HG02852 (cell line): Measurements from ENCODE around the gene CAMSAP3.

Experiments used
- ATAC-seq: cut with Tn5 transposase; IDR thresholded peaks from one replicate; pipeline ENCODE4 v1.9.1; 2021; ENCODE audit warnings: mild to moderate bottlenecking, moderate library complexity; ENCODE audit not compliant: unreplicated experiment

The CAMSAP3 gene

DNA sequence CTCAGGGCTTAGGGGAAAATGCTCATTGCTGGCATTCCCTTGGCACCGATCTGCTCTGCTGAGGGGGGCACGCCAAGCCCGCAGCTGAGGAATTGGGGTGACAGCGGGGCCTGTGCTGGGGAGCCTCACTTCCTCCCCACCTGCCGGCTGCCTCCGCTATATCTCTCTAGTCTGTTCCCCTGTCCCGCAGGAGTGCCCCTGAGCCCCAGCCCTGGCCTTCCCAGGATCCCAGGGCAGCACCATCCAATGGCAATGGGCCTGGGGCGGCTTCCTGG is 50.7 kb downstream of the CAMSAP3 start:
- ATAC-seq, result no peak

DNA sequence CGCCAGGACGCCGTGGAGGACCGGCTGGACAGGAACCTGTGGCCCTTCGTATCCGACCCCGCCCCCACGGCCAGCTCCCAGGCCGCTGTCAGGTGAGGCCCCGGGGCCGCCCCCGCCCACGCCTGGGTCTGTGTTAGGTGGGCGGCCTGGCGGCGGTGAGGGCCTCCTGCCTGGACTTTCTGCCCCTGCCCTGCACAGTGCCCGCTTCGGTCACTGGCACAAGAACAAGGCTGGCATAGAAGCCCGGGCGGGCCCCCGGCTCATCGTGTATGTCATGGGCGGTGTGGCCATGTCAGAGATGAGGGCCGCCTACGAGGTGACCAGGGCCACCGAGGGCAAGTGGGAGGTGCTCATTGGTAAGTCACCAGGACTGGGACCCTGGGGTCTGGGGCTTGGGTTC is 51.5 kb downstream of the CAMSAP3 start:
- no peak for ATAC-seq

DNA sequence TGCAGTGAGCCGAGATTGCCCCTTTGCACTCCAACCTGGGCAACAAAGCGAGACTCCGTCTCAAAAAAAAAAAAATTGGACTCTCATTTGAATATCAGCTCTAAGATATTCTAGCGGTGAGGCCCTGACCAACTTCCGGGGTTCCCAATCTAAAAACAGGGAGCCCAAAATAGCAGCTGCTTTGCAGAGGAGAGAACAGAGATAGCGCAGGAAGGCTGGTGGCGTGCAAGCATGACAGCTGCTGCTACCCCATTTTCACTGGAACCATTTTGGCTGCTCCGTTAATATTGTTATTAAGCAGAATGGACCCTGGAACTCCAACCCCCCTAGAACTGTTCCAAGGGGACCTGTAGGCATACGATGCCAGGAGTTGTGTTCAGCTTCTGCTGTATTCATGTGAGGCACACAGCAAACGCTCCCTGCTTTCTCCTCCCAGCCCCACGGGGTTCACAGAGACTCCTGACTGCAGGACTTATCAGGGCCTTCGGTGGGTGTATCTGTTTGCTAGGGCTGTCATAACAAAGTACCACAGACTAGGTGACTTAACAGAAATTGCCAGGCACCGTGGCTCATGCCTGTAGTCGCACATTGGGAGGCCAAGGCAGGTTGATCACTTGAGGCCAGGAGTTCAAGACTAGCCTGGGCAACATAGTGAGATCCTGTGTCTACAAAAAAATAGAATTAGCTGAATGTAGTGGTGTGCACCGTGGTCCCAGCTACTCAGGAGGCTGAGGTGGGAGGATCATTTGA is 52.8 kb downstream of the CAMSAP3 start:
- no peak for ATAC-seq

DNA sequence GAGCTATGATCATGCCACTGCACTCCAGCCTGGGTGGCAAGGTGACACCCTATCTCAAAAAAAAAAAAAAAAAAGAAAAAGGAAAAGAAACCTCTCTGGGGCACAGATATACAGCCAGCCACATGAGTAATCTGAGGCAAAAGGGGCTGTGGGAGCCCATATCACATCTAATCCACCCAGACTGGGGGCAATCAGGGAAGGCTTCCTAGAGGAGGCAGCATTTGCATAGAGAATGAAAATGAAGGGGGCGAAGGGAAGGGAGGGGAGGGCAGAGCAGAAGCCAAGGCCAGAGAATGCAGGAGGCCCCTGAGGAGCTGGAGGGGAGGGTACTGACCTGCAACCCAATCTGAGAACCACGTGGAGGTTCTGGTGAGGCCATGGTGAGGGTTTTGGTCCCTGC is 54.5 kb downstream of the CAMSAP3 start:
- no peak for ATAC-seq

DNA sequence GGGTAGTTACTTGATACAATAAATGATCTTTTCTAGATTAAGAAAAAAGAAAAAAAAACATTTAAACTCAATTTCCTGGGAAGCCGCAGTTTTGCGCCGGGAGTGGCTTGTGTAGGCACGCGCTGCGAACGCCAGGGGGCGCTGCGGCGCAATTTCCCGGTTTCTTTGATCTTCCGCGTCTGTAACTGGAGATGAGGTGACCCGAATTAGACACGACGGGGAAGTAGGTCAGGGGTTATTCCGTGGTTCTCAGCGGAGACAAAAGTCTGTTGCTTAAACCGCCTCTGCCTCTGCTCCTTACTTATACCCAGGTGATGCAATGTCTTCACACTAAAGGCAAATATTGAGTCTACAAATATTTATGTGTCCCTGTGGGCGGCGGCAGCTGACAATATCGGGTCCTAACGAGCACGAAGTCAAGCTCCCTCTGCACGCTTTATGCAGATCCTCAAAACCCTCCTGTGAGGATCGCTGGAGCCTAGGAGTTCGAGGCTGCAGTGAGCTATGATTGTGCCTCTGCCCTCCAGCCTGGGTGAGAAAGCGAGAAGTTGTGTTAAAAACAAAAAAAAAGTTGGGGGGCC is 56.5 kb downstream of the CAMSAP3 start:
- ATAC-seq, result no peak

DNA sequence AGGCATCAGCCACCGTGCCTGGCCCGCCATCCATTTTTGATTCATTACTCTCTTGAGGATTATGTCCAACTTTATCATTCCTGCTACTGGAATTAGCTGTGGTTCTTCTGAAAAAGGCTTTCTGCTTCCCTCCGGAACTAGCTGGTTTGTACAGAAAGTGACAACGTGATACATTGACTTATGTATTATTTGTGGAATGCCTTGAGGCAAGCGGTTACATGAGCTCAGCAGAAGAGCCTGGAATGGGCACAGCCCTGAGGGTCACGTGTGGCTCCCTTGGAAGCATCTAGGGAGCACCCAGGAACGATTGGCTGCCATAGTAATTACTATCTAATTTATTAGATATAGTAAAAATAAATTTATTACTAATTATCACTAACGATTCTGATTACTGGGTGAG is 58.7 kb downstream of the CAMSAP3 start:
- ATAC-seq, result no peak

DNA sequence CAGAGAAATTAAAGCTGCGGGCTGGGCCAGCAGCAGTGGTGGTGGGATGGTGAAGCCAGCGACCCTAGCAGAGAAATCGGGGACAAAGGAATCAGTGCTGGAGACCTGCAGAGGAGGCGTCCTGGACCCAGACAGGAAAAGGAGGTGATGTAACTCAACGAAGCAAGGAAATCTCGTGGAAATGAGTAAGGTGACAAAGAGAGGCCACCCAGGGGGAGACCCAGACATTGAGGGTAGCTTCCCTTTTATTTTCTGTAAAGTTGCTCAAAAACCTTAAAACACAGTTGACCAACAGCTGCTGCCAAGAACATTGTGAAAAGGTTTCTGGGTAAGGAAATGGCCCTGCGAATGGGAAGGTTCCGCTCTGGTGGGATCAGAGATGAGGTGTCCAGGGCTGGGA is 59.9 kb downstream of the CAMSAP3 start:
- ATAC-seq, result no peak

DNA sequence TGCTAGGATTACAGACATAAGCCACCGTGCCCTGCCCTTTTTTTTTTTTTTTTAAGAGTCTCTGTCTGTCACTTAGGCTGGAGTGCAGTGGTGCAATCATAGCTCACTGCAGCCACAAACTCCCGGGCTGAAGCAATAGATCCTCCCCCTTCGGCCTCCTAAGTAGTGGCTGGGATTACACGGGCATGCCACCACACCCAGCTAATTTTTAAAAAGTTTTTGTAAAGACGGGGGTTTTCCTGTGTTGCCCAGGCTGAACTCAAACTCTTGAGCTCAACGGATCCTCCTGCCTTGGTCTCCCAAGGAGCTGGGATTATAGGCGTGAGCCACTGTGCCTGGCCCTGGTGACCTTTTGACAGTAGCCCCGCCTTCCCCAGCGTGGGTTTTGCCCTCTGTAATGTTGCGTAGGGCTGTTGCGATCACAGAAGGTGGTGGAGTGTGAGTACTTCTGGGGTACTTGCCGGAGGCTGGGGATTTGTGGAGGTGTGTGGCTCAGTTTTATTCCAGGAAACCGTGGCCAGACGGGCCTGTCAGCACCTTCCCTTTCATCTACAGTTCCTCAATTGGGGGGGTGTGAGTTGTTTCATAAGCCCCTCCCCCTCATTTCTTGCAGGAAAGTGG is 61.6 kb downstream of the CAMSAP3 start:
- ATAC-seq, result no peak

DNA sequence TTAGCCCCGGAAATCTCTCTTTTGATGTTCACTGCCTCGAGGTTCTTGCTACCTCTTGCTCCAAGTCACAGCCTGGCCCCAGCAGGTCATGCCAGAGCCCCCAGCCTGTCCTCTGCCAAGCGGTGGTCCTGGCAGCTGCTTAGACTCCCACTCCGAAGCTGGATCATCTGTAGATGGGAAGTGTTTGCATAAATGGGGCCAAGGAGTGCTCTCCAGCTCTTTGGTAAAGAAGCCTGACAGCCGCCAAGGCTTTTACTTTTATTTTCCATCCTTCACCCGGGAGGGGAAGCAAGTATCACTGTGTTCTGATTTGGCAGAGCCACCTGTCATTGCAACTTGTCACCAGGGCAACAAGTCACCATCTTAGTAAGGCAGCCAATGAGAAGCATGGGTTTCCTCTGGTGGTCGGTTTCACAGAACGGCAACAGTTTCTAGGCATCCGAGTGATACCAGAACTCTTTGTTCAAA is 62.6 kb downstream of the CAMSAP3 start:
- peak; percentile 67 for ATAC-seq

DNA sequence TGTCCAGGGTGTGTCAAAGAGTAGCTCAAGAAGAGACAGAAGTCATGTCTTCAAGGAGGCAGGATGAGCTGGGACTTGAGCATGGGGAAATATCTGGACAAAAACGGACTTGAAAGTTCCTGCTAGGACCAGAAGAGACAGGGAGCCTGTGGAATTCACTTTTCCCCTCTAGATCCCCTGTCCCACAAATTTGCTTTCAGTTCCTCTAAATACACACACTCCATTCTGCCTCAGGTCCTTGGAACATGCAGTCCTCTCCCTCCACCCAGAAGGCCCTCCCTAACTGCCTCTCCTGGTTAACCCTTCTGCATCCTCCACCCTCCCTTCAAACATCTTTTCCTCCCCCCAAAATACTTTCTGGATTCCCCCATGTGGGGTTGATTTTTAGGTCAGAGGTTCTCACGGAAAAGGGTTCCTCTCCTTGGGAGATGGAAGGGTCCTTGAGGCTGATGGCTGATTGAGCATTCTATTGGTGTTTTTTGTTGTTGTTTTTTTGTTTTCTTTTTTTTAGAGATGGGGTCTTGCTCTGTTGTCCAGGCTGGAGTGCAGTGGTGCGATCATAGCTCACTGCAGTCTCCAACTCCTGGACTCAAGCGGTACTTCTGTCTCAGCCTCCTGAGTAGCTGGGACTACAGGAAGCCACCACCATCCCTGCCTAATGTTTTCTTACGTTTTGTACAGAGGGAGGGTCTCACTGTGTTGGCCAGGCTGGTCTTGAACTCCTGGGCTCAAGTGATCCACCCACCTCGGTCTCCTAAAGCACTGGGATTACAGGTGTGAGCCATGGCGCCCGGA is 66.3 kb downstream of the CAMSAP3 start:
- no peak for ATAC-seq

DNA sequence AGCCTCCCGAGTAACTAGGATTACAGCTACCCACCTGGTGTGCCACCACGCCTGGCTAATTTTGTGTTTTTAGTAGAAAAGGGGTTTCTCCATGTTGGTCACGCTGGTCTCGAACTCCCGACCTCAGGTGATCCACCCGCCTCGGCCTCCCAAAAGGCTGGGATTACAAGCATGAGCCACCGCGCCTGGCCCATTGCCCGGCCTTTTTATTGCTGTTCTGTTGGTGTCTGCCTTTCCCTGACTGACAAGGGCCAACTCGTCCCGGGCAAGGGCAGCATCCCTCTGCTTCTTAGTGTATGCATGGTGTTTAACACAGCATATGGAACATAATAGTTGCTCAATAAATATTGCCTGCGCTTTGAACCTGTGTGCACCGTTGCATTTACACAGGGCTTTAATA is 67.0 kb downstream of the CAMSAP3 start:
- no peak for ATAC-seq

DNA sequence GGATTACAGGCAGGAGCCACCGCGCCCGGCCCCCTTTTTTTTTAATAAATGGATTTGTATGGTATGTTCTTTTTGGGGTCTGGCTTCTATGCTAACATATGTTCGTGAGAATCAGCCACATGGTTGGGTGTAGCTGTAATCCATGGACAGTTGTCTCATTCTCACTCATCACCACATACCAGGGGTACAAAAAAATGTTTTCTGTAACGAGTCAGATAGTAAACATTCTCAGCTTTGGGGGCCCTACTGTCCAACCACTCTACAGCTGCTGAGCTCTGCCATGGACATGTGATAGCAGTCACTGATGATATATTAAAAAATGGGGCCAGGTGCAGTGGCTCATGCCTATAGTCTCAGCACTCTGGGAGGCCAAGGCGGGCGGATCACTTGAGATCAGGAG is 68.0 kb downstream of the CAMSAP3 start:
- ATAC-seq, result no peak

DNA sequence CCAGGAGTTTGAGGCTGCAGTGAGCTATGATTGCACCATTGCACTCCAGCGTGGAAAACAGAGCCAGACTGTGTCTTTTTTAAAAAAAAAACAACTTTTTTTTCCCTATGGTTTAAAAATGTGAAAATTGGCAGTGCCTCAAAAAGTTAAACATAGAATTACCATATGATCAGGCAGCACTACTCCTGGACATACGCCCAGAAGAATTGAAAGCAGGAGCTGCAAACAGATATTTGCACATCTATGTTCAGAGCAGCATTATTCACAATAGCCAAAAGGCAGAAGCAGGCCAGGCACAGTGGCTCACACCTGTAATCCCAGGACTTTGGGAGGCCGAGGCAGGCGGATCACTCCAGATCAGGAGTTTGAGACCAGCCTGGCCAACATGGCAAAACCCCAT is 69.4 kb downstream of the CAMSAP3 start:
- no peak for ATAC-seq
